GM19239 (cell line): ENCODE data around the gene C22orf15.
A peak's percentile ranks its signal among the peaks of the same experiment; 100 is the strongest.
"Not testable (repeated sequence)": the region's sequence is repeated elsewhere in the genome, so short reads cannot be mapped to it uniquely, and the experiment has no call there.

Experiments used
- DNase-seq: peaks from one replicate; pipeline ENCODE4 v3.0.0; 2011; ENCODE audit warnings: low spot score; ENCODE audit not compliant: insufficient read length
- FAIRE-seq: peaks from 2 replicates; lab custom pipeline; 2011; peaks lifted over from hg19 to GRCh38; lab: Jason Lieb, UNC

Gene C22orf15, protein sequence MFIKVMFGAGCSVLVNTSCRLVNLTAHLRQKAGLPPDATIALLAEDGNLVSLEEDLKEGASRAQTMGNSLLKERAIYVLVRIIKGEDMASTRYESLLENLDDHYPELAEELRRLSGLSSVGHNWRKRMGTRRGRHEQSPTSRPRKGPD

DNA sequence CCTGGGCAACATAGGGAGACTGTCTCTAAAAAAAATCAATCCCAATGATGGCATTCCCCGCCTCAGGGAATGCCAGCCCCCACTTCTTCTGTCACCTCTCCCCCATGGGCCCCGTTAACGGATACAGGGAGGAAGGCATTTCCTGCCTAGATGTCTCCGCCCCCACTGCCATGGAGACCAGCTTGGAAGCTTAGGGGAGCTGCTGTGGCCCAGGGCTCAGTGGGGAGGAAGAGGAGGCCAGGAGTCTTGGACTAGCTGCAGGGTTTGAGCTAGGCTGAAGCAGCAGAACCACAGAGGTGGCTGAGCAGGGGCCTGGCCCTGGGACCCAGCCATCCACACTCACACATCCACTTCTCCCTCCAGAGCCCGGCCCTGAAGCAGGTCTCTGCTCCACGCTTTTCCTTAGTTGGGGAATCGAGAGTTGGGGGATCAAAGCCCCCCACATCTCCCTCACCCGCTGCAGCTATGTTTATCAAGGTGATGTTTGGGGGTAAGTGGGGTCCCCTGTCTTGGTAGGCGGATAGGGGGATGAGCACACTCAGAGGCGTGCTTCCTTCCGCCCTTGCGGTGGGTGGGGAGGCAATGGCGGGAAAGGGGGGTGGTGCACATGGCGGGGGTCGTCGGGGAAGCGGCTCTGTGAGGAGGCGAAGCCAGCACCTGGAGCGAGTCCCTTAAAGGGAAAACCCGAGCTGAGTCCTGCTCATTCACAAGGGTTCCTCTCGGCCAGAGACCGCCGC is at the start of gene C22orf15:
TSS of gene C22orf15 (plus strand) at position 149 of the 737 bp plus-strand sequence. CDS start at position 466, 317 bp downstream.
- FAIRE-seq (no peak), DNase-seq (no peak)

DNA sequence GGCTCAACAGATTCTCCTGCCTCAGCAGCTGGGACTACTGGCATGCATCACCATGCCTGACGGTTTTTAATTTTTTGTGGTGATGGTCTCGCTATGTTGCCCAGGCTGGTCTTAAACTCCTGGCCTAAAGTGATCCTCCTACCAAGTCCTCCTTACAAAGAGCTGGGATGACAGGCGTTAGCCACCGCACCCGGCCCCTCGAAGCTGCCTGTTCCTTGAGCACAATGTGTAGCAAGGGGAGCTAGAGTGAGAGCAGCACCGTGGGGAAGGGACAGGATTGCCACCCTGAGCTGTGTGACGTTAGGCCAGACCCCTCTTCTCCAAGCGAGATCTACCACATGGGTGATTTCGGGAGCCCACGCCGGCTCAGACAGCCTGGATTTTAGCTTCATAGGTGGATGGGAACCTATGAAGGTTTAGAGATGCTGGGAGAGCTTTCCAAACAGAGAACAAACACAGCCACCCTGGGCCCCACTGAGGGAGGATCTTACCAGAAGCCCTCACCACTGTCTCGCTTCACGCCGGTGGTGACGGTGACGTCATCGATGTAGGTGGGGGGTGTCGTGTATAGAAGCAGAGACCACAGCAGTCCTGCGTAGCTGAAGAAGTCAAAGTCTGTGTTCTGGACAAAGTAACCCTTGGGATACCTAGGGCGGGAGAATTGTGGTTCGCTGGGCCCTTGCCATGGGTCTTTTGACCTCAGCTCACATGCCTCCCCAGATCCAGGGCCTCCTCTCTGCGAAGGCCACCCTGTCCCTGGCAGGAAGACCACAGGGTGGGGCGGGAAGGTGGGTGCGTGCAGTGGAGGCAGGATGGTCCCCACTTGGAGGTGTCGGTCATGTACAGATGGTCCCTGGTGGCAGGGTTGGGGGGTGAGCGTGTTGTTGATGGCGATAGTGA is 48.8 kb upstream of the C22orf15 start:
- FAIRE-seq, result no peak
- DNase-seq, result no peak

DNA sequence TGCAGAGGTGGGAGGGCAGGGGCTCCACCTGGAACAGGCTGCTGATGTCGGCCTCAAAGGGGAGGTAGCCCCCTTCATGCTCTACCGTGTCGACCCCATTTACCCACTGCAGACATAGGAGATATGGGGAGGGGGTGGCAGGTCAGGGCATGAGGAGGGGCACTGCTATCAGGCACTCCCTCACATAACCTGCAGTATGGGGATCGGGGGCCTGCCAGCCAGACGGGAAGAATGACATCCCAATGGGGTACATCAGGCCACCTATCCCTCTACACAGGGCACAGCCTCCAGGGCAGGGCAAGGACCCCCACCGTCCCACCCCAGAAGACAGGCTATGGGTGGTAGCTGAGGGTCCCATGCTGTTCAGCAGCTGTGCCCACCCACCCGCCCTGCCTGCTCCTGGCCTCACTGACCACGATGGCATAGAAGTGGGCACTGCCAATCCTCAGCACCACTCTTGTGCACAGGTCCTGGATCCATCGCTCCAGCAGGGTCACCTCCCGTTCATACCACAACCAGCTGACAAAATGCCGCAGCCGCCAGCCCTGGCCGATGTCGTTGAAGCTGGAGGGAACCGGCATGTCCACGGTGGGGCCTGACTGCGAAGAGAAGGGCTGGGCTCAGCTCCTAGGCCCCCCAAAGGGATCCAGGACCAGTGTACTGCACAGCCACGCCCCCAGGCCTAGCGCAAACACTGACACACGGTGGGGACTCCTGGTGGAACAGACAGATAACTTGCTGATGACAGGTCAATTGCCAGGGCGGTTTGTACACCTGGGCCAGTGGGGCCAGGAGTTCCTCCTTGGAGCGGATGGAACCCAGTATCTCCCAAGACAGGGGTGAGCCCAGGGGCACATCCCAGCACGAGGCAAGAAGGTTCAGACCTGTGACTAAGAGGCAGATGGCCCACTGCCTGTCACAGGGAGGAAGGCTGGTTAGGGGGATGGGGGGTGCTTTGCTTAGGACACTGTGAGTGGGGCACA is 47.9 kb upstream of the C22orf15 start:
- DNase-seq, result no peak
- FAIRE-seq, result no peak

DNA sequence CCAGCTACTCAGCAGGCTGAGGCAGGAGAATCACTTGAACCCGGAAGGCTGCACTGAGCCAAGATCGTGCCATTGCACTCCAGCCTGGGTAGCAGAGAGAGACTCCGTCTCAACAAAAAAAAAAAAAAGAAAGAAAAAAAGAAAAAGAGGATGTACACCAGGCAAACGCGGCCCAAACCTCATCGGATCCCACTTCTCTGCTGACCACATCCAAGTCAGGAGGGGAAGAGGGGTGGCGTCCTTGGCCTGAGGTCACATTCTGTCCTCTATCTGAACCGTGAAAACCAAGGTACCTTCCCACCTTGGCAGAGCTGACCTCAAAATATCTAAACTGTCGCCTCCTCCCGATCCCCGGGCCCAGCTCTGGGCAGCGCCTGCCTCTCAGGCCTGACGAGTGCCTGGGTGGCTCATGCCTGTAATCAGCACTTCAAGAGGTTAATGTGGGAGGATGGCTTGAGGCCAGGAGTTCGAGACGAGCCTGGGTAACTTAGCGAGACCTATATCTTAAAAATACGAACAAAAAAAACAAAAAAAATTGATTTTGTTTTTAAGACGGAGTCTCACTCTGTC is 46.9 kb upstream of the C22orf15 start:
- no peak for DNase-seq

DNA sequence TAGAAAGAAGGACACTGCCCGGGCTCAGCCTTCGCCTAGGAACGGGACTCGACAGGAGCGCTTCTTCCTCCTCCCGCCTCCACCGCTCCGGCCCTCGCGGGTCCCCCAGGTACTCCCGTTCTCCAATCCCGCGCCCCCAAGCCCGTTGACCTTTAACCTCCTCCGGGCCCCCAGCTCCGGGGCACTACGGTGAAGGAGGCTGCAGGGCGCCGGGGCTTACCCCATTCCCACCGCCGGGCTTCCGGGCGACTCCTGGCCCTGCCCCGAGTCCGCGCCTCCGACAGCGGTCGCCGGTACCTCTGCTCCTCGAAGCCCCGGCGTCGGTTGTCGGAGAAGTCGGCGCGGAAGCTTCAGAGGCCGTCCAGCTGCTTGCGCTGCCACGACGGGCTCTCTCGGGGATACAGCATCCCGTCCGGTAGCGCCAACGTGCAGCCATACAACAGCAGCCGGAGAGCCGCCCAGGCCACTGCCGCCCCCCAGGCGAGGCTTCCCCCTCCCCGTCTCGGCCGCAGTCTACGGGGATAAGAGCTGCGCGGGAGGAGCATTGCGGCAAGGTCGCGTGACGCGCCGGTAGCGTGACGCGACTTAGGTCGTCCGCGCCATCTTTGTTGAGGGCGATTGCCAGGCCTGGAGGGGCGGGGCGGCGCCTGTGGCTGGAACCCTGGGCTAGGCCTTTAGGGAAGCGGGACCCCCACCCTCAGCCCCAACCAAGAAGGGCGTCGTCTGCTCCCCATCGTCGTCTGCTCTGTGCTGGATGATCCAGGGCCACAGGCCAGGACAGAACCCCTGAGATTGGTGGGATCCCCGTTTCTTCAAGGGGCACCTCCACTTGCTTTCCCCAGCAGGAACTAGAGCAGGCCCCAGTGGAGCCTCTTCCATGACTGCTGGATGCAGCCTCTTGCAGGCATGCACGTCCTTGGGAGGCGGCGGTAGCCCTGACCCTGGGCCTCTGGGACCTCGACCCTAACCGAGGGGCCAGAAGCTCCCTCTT is 45.7 kb upstream of the C22orf15 start:
- peak; percentile 84 for DNase-seq
- peak; percentile 98 for FAIRE-seq

More for the DNA sequence above, 46.9 kb upstream of the C22orf15 start:
- FAIRE-seq, result no peak

DNA sequence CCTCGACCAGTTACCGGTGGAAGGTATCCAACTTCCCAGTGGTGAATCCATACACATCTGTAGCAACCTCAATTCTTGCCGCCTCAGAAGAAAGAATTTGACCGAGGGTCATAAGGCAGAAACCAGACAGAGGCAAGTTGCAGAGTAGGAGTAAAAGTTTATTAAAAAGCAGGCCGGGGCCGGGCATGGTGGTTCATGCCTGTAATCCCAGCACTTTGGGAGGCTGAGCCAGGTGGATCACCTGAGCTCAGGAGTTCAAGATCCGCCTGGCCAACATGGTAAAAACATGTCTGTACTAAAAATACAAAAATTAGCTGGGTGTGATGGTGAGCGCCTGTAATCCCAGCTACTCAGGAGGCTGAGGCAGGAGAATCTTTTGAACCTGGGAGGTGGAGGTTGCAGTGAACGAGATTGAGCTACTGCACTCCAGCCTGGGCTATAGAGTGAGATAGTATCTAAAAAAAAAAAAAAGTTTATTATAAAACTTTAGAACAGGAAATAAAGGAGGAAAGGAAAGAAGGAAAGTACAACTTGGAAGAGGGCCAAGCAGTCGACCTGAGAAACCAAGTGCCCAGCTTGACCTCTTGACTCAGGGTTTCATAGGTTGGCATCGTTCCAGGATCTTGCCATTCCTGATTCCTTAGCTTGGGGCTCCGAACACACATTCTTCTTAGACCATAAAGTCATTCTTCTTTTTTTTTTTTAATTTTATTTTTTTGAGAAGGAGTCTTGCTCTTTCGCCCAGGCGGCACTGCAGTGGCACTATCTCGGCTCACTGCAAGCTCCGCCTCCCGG is 44.2 kb upstream of the C22orf15 start:
- DNase-seq, result no peak
- FAIRE-seq, result no peak

DNA sequence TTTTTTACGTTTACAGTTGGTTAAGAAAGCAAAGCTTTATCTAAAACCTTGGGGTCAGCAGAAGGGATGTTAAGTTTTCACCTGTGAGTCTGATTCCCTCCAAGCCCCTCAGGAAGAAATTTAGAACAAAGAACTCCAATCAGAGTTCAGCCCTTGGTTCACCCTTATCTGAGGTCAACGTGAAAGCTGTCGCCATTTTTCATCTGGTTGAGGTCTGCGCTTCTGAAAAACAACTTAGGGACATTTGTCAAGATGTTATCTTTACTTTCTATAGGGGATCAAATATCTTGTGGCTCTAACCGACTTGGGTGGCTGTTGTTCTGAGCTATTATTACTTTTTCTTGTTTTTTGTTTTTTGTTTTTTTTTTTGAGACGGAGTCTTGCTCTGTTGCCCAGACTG is 41.9 kb upstream of the C22orf15 start:
- no peak for FAIRE-seq

DNA sequence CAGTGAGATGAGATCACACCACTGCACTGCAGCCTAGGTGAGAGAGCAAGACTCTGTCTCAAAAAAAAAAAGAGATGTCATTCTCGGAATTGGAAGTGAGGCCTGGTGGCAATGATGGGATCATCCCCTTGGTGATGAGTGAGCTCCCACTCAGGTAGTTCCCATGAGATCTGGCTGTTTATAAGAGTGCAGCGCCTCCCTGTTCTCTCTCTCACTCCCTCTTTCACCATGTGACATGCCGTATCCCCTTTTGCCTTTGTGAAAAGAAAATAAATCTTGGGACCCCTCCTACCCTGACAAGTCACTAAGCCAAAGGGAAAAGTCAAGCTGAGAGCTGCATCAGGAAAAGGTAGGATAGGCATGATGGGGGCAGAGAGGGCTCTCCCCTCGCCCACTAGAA is 40.6 kb upstream of the C22orf15 start:
- DNase-seq (no peak), FAIRE-seq (no peak)

More for the DNA sequence above, 41.9 kb upstream of the C22orf15 start:
- DNase-seq, result no peak

DNA sequence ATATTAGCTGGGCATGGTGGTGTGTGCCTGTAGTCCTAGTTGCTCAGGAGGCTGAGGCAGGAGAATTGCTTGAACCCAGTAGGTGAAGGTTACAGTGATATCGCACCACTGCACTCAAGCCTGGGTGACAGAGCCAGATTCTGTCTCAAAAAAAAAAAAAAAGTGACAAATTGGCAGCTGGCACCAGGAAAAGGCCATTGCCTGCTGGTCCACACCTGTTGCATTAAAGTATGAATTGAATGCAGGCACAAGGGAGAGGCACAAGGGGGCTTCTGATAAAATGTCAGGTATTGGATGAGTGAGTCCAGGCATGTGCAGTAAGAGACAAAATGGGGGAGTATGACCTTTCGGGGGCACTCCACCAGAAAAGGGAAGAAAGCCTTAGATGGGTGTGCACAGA is 40.1 kb upstream of the C22orf15 start:
- no peak for FAIRE-seq
- no peak for DNase-seq

DNA sequence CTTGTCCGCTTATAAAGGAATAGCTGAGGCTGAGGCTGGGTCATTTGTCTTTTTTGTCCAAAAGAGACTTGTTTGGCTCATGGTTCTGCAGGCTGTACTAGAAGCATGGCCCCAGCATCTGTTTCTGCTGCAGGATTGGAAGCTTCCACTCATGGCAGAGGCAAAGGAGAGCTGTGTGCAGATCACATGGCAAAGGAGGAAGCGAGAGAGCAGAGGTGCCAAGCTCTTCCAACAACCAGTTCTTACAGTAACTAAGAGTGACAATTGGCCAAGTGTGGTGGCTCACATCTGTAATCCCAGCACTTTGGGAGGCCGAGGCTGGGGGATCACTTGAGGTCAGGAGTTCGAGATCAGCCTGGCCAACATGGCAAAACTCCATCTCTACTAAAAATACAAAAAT is 34.7 kb upstream of the C22orf15 start:
- DNase-seq, FAIRE-seq: not testable (repeated sequence)

DNA sequence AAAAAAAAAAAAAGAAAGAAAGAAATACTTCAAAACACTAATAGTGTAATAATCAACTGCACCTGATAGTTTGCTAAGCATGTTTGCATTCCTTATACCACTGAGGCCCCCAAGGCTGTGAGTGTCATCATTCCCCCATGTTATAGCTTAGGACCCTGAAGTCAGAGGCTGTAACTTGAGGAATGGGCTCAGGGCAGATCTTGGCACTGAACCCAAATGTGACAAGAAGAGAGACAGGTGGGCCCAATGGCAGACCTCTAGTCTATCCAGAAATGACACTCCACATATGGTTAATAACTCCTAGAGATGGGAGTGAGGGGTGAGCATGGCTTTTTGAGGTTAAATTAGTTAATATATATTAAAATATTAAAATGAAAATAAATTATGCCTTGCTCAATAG is 25.1 kb upstream of the C22orf15 start:
- FAIRE-seq (no peak), DNase-seq (no peak)

DNA sequence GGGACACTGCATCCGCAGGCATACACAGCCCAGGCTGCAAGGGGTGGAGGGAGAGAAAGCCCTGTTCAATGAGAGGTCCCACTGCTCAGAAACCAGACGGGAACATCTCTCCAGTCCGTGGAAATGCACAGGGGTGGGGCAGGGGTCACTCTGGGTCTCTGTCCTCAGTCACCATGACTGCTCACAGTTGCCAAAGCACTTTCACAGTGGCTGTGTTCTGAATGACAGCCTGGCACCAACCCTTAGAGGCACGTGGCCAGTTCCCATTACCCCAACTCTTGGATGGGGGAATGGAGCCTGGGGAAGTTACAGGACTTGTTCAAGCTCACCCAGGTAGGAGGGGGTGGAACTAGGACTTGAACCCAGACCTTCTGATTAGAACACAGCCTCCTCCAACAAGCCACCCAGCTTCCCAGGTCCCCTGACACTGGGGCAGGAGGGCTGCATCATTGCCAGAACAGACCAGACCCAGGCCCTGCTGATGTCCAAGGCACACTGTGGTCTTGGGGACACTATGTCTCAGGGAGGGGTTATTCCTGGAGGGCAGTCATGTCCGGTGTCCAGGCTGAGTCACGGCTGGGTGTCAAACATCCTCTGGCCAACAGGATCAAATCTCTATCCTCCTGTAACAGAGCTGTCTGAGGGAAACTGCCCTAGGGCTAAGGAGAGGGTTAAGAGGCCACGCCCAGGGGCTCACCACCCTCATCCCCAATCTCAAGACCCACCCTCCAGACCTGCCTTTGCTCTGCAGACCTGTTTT is 20.1 kb upstream of the C22orf15 start:
- no peak for DNase-seq
- FAIRE-seq, result no peak

DNA sequence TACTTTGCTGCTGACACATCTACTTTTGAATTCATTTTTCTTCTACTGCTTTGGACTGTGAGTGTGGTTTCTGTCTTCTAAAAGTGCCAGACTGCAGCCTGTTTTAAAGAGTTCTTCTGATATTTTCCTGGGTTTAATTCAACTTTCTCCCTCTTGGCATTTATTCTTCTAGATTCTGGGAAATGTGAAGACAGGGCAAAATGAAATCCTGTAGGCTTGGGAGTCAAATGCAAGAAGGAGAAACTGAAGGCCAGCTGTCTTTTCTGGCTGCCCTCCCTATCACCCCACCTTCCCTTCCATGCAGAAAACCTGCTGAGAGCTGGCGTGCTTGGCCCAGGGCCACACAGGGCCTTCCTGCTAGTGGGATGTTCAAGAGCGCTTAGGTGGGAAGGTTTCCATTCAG is 19.5 kb upstream of the C22orf15 start:
- FAIRE-seq (no peak), DNase-seq (no peak)

DNA sequence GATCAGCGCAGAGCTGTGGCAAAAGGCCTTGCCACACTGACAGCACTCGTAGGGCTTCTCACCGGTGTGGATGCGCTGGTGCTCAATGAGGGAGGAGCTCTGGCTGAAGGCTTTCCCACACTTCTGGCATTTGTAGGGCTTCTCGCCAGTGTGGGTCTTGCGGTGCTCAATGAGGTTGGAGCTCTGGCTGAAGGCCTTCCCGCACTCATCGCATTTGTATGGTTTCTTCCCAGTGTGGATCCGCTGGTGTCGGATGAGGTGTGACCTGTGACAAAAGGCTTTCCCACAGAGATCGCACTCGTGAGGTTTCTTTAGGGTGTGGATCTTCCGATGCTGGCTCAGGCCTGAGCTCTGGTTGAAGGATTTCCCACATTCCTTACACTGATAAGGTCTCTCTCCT is 18.8 kb upstream of the C22orf15 start:
- no peak for FAIRE-seq
- DNase-seq, result no peak

DNA sequence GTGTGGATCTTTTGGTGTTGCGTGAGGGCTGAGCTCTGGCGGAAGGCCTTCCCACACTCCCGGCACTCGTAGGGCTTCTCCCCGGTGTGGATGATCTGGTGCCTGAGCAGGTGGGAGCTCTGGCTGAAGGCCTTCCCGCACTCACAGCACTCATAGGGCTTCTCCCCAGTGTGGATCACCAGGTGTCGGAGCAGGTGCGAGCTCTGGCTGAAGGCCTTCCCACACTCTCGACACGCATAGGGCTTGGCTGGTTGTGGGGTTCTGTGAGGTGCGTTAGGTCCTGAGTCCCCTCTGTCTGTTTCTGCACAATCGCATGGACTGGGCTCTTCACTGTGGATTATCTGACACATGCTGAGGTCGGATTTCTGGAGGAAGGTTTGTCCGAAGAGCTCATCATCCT is 18.3 kb upstream of the C22orf15 start:
- FAIRE-seq (no peak), DNase-seq (no peak)

DNA sequence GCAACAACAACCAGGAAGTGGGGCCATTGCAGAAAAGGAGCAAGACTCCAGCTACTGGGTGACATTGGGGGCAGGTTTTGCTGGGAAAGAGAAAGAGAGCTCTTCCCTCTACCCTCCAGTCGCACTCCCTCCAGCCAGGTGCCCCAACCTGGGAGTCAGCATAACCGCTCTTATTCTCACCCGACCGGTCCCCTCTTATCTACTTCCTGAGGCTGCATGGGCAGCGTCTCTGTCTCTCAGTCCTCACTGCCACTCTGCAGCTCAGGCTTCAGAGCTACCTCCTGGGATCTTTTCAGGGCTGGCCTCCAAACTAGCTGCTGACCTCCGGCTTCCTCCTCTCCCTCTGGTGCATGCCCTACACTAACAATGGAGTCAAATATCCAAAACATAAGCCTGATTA is 17.0 kb upstream of the C22orf15 start:
- DNase-seq, result no peak
- FAIRE-seq, result no peak

DNA sequence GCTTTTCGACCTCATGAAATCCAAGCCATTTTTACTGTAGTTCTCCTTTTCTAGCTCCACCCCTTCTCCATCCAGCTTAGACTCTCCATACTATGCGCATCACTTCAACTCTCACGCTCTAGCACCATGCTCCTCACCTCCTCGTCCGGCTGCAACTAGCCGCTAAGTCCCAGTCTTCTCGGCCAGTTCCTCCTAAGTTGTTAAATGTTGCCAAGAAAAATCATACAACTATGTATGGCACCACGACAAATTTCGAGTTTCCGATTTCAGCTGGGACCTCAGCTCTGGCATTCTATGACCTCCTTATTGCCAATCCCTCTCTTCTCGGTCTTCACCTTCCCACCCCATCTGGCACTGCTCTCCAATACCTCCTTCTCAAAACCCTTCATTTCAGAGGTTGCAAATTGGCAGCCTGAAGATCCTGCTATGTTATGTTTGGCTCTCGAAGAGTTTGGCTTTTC is 12.9 kb upstream of the C22orf15 start:
- FAIRE-seq, result no peak
- DNase-seq, result no peak
